ENCODE data around the gene NSL1.

Gene NSL1

DNA sequence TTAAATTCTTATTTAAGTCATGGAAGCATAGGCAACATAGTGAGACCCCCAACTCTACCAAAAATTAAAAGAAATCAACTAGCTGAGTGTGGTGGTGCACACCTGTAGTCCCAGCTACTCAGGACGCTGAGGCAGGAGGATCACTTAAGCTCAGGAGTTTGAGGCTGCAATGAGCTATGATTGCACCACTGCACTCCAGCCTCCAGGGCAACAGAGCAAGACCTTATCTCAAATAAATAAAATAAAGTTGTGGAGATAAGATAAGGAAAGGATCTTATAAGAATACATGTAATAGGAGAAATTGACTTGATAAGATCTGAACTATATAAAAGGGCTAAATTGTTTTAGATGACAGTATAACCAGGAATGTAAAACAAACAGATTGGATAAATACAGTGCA, 89.7 kb downstream of the NSL1 start:
- H3K4me1 Mint-ChIP-seq (ENCODE audit: low read depth in 2 of 2) = peaks cover 34 to 36% of the 10 kb centered on the region in 2 donors
- no peaks in the 10 kb centered on the region for H3K9me3 Mint-ChIP-seq
- no peaks in the 10 kb centered on the region for H3K27me3 Mint-ChIP-seq
- DNase-seq (no peak), ATAC-seq (replicated peaks) (no peak)
- H3K4me3 Mint-ChIP-seq = no peak overlapping the region
- peaks cover 7% of the 10 kb centered on the region for H3K36me3 Mint-ChIP-seq (ENCODE audit: insufficient read depth)
- no peak overlapping the region for H3K27ac Mint-ChIP-seq

DNA sequence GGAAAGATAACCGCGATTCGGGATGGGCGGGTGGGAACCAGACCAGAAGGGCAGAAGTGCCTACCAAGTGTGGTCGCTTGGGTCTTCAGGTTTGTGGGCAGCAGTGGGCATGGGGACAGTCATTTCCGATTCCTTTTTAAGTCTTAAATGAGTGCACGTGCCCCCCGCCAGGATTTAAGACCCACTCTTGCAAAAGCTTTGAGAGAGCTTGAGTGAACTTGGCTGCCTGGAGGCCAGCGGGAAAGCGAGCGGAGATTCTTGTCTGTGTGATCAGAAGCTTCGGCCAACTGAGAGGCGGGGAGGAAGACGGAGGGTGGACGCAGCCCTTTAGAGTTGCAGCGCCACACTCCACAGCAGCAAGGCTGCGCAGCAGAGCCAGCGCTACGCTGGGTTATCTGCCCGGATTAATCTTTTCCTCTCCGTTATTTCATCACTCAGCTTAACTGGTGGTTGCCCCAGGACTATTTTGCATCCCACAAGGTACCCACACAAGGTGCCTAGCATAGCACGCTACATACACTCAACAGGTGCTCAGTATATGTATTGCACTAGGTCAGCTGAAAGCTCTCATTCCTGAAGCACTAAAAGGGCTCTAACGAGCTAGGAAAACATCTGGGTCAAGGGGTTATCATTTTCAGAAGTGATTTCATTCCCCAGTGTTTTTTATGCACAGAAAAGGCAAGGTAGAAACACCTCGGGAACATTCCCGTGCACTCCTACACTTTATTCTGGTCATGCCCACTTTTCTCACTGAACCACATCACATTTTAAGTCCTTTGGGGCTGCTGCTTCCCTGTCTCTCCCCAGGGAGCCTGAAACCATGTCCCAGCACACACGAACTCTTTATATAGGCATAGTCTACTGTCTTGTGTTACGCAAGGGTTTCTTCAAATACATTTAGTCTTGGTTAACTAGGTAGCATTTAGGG, 90.4 kb downstream of the NSL1 start:
- H3K36me3 Mint-ChIP-seq (ENCODE audit: insufficient read depth) = peaks cover 7% of the 10 kb centered on the region
- peak overlapping the region; percentile 22 to 23 for H3K27ac Mint-ChIP-seq
- peak overlapping the region; percentile 77 to 82 for H3K4me3 Mint-ChIP-seq
- peaks cover 1 to 3% of the 10 kb centered on the region in 2 donors for H3K27me3 Mint-ChIP-seq
- peak in 1 of 3 experiments; percentile 9 for DNase-seq
- H3K4me1 Mint-ChIP-seq (ENCODE audit: low read depth in 2 of 2) = peaks cover 41 to 42% of the 10 kb centered on the region in 2 donors
- no peaks in the 10 kb centered on the region for H3K9me3 Mint-ChIP-seq
- peak; percentile 28 for ATAC-seq (replicated peaks)

DNA sequence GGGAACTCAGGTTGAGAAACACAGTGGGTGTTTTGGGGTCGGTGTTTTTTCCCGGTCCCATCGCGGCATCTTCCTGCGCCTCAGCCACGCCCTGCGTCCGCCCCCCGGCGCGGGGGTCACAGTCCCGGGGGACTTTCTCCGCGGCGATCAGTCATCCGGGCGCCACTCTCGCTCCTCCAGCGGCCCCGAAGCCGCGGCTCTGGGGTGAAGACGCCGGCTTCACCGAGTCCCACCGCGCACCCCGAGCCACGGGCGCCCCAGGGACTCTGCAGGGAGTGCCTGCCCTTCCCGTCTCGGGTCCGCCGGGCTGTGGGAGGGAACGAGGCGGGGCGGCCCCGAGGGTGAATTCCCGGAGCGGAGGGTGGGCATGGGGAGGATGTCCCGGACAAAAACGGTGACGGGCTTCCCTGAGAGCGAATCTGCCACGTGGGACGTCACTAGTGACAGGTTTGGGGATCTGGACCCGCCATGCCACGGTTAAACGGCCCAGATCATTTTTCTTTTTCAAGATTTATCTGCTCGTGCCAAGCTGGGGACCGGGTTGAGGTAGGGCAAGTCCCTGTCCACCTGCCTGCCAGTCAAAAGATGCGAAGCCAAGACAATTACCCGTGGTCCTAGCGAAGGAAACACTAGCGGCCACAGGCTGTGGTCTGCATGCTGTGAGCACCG, 91.2 kb downstream of the NSL1 start:
- Mint-ChIP-seq H3K36me3 (ENCODE audit: insufficient read depth) (peaks cover 7% of the 10 kb centered on the region), H3K4me1 (ENCODE audit: low read depth in 2 of 2) (peaks cover 43 to 46% of the 10 kb centered on the region in 2 donors), H3K27me3 (peaks cover 9 to 11% of the 10 kb centered on the region in 2 donors), H3K9me3 (no peaks in the 10 kb centered on the region), H3K27ac (peak overlapping the region; percentile 22 to 23), H3K4me3 (peak overlapping the region; percentile 77 to 82)
- ATAC-seq (replicated peaks) (peak; percentile 54), DNase-seq (peak; percentile 27 to 41 (median 32))

DNA sequence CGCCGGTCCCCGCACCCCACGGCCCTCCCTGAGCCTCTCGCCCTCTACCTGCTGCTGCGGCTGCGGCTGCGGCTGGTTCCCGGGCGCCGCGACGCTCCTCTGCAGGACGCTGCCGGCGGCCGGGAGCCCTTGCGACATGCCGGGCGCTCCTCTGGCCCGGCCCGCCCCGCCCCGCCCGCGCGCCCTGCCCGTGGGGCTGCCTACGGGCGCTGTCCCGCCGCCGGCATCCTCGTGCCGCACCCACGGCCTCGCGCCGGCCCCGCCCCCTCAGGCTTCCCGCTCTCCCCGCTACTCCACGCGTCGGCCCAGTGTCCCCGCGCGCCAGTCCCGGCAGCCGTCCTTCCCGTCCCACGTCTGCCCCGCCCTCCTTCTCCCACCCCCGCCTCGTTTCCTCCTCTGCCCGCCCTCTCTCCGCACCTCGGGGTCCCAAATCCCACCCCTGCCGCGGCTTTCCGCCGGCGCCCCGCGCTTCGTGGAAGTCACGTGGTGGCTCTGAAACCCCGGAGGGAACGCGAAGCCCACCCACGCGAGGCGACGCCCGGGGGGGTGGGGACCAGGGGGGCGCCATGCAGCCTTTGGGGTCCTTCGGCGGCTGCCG, 91.9 kb downstream of the NSL1 start, which contains the start of gene BATF3:
TSS of gene BATF3 (minus strand) at position 216 of the 598 bp plus-strand sequence. CDS start at position 138, 78 bp downstream.
- Mint-ChIP-seq H3K4me1 (ENCODE audit: low read depth in 2 of 2) (peaks cover 43 to 46% of the 10 kb centered on the region in 2 donors), H3K27ac (peak within 1 kb of the TSS; percentile 23 to 79), H3K9me3 (no peaks in the 10 kb centered on the region), H3K27me3 (peaks cover 9 to 17% of the 10 kb centered on the region in 2 donors), H3K36me3 (ENCODE audit: insufficient read depth) (peaks cover 7% of the 10 kb centered on the region), H3K4me3 (peak within 1 kb of the TSS; percentile 77 to 82)
- ATAC-seq (replicated peaks) = peak; percentile 45
- peak in 1 of 3 experiments; percentile 6 for DNase-seq

DNA sequence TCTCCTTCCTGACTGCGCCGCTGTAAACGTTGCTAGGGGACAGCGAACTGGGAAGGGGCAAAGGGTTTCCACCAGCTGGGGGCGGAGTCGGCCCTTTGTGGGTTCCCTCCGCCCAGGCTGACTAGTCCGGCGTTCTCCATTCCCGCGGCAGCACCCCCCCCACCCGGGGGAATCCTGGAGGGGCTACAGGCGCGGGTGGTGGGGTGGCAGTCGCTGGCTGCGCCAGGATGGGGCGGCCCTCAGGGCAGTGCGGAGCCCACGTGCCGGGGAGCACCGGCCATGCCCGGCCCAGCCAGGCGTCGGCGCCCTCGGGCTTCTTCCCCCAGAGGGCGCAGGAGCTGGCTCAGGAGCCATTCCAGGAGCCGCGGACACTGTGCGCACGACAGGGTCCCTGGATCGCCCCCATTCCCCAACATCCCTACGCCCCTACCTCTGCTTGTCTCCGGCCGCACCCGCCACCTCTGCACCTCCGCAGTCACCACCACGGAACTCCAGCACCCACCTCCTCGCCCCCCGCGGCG, 92.4 kb downstream of the NSL1 start:
- Mint-ChIP-seq H3K27me3 (peaks cover 9 to 17% of the 10 kb centered on the region in 2 donors), H3K4me1 (ENCODE audit: low read depth in 2 of 2) (peaks cover 43 to 46% of the 10 kb centered on the region in 2 donors), H3K9me3 (no peaks in the 10 kb centered on the region), H3K4me3 (peak overlapping the region; percentile 77 to 82), H3K27ac (peak overlapping the region; percentile 19 to 79), H3K36me3 (ENCODE audit: insufficient read depth) (peaks cover 7% of the 10 kb centered on the region)
- ATAC-seq (replicated peaks) (peak; percentile 59), DNase-seq (peak; percentile 7 to 26 (median 20))

DNA sequence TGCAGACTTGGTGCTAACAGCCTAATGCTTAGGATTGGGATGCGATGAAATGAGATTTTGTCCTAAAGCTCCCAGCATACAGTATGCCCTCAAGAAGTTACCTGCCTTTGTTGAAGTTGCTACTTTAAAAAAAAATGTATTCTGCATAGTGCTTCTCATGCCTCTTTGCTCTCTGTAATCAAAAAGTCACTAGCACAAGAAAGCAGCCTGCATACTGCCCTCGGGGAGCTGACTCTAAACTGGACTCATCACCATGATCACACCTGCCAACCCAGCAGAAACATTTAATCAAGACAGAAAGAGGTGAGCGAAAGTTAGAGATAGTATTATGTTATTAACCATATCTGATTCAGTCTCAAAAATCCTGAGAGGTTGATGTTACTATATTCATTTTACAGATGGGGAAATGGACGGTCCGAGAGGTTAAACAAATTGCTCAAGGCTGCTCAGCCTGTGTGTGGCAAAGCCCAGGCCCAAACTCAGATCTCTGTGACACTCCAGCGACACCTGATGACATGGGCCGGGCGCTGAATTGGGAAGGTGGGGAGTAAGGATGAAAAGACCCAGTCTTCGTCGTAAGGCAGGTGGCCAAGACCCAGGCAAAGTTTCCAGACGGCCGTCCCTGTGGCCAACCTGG, 93.0 kb downstream of the NSL1 start:
- peak overlapping the region; percentile 77 to 82 for H3K4me3 Mint-ChIP-seq
- H3K27me3 Mint-ChIP-seq = peaks cover 9 to 17% of the 10 kb centered on the region in 2 donors
- H3K9me3 Mint-ChIP-seq = no peaks in the 10 kb centered on the region
- peaks cover 41 to 46% of the 10 kb centered on the region in 2 donors for H3K4me1 Mint-ChIP-seq (ENCODE audit: low read depth in 2 of 2)
- no peak for DNase-seq
- H3K36me3 Mint-ChIP-seq (ENCODE audit: insufficient read depth) = peaks cover 7% of the 10 kb centered on the region
- H3K27ac Mint-ChIP-seq = peak overlapping the region; percentile 19 to 79
- peak; percentile 0 for ATAC-seq (replicated peaks)

DNA sequence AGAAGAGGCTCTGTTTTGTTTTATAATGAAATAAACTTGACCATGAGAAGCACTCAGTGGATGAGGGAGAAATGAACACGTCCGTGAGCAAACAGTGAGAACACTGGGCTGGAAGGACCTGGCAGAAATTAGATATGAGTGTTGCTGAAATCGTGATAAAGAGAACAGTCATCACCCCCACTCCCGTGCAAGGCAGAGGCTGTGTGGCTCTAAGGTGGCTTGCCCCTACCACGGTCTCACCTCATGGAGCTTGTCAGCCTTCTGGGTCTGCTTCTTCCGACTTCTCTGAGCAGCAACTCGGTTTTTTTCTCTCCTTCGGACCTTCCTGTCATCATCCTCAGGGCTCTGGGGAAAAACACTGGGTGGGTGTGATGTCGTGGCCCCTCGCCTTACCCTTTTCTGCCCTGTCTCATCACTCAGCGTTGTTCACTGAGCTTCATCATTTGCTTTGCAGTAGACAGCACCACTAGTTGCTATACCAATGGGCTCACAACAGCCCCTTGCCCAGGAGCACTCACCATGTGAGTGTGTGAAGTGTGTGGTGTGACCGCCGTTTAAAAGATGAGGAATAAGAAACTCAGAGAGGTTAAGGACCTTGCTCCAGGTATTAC, 94.8 kb downstream of the NSL1 start:
- Mint-ChIP-seq H3K36me3 (ENCODE audit: insufficient read depth) (peaks cover 7% of the 10 kb centered on the region), H3K4me1 (ENCODE audit: low read depth in 2 of 2) (peaks cover 31 to 39% of the 10 kb centered on the region in 2 donors), H3K27ac (peak overlapping the region in 1 of 2 donors; percentile 10), H3K9me3 (no peaks in the 10 kb centered on the region), H3K27me3 (peaks cover 9 to 17% of the 10 kb centered on the region in 2 donors), H3K4me3 (peak overlapping the region; percentile 18 to 57)
- ATAC-seq (replicated peaks) (no peak), DNase-seq (no peak)

DNA sequence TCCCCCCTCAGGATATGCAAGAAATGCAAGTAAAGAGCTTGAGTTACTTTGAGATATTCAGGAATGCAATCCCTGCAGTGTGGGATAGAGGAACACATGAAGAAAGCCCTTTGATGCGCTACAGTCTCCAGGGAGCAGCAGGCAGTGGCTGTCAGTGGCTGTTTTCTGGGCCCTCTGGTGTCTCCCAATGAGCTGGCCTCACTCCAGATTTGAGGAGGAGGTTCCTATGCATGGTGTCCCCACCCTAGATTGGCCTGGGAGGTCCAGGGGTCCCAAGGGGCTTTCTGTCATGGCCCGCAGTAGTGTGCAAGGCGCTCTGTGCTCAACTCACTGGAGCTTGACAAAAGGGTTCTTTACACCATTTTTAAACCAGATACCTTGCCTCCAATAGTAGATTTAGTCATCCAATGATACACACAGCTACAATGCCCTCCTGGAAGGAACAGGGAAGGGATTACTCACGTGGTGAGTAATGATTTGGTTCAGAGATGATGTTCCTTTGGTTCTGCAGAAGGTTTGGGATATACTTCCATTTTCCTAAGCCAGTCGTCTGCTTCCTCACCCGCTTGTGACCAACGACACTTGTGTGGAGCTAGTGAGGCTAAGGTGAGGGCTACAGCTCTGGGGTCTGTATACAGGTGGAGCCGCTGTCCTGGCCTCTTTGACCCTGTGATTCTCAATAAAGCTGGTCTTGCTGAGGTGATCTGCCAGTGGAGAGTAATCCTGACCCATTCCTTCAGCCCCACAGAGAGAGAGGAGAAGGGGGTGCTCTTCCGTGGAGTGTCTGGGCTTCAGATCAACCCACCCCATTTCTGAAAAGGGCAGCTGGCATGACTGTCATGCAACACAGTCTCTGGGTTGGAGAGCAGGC, 98.6 kb downstream of the NSL1 start:
- Mint-ChIP-seq H3K9me3 (no peaks in the 10 kb centered on the region), H3K27me3 (peaks cover 9 to 17% of the 10 kb centered on the region in 2 donors), H3K4me3 (no peak overlapping the region), H3K36me3 (ENCODE audit: insufficient read depth) (no peaks in the 10 kb centered on the region), H3K27ac (no peak overlapping the region), H3K4me1 (ENCODE audit: low read depth in 2 of 2) (peaks cover 16 to 21% of the 10 kb centered on the region in 2 donors)
- DNase-seq = no peak
- ATAC-seq (replicated peaks) = no peak

DNA sequence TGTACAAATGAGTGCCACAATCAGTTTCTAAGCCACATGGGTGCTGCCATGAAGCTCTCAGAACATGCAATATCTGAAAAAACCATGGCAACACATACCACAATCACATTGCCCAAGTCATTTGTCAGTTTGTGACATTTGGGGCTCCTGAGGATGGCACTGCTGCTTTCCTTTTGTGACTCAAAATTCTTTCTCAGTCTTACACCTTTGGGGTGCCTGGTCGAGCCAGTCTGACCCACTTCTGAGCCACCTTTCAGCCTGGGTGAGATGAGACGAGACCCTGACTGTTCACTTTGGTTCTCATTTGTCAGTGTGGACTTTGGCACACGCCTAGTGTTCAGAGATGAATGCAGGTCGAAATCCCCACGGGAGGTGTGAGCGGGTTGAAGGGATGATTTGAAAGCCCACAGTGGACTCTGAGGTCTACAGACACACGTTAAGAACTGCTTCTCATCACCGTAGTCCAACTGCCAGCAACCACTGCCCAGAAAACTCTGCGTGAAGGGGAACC, 100.0 kb downstream of the NSL1 start:
- no peak for ATAC-seq (replicated peaks)
- Mint-ChIP-seq H3K9me3 (no peaks in the 10 kb centered on the region), H3K27ac (no peak overlapping the region), H3K27me3 (peaks cover 9 to 27% of the 10 kb centered on the region in 2 donors), H3K36me3 (ENCODE audit: insufficient read depth) (no peaks in the 10 kb centered on the region), H3K4me3 (no peak overlapping the region), H3K4me1 (ENCODE audit: low read depth in 2 of 2) (peaks cover 8 to 9% of the 10 kb centered on the region in 2 donors)
- DNase-seq = no peak

DNA sequence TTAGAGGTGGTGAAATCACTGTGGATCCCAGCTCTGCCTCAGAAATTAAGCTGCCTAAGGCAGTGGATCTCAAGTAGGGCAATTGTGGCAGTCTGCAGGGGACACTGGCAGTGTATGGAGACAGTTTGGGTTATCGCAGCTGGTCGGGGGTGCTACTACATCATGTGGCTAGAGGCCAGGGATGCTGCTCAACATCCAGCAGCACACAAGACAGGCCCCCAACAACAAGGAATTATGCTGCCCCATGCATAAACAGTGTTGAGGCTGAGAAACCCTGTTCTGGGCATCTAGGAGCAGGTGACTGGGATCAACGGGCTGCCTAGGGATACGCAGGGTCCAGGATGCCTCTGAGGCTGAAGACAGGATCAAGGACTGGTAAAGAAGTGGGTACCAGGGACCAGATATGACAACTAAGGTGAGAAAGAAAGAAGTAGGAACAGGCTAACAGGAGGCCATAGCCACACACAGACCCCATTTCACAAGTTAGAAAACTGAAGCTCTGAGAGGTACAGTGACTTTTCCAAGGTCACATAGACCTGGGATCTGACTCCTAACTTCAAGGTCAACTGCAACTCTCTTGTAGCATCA, 100.7 kb downstream of the NSL1 start:
- ATAC-seq (replicated peaks) (no peak), DNase-seq (no peak)
- H3K27ac Mint-ChIP-seq = no peak overlapping the region
- H3K27me3 Mint-ChIP-seq = peaks cover 5 to 21% of the 10 kb centered on the region in 2 donors
- H3K36me3 Mint-ChIP-seq (ENCODE audit: insufficient read depth) = no peaks in the 10 kb centered on the region
- H3K4me1 Mint-ChIP-seq (ENCODE audit: low read depth in 2 of 2) = peaks cover 1 to 2% of the 10 kb centered on the region in 2 donors
- no peaks in the 10 kb centered on the region for H3K9me3 Mint-ChIP-seq
- H3K4me3 Mint-ChIP-seq = no peak overlapping the region

DNA sequence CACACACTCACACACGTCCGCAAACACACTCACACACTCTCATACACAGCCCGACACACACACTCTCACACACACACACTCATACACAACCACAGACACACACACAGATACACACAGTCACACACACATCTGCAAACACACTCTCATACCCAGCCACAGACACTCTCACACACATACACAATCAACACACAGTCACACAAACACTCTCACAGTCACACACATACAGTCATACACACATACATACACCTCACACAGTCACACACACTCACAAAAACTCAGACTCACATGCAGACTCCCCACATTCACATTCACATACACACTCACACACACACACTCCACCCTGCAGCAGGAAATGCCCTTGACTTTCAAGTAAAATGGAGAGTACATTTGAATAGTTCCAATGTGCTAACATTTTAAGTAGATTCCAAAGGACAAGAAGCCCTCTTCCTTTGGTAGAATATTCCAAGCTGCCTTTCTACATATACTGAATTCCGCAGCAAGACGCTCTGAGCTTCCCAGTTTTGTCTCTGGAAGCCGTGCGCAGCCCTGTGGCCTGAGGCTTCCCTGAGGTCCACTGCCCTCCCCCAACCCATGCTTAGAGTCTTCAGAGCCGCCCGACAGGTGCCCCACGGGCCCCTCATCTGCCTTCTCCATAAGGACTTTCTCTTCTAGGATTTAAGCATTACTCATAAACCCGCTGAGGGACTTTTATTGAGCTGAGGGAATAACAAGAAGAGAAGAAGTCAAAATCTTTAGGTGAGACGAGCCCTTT, 101.6 kb downstream of the NSL1 start:
- Mint-ChIP-seq H3K27me3 (peaks cover 0 to 11% of the 10 kb centered on the region in 2 donors), H3K36me3 (ENCODE audit: insufficient read depth) (no peaks in the 10 kb centered on the region), H3K4me3 (no peak overlapping the region), H3K4me1 (ENCODE audit: low read depth in 2 of 2) (peaks cover 0 to 1% of the 10 kb centered on the region in 2 donors), H3K9me3 (no peaks in the 10 kb centered on the region), H3K27ac (no peak overlapping the region)
- ATAC-seq (replicated peaks) = no peak
- DNase-seq = no peak
